HEK293 (cell line): Measurements from ENCODE around the gene CLEC16A.

ENCODE experiments used
- KLF1 ChIP-seq: fragments of 450-650 bp; formaldehyde crosslinking; IDR thresholded peaks from 2 replicates; pipeline ENCODE4 v1.5.1; 2016; ENCODE audit warnings: missing biosample characterization, missing genetic modification characterization
- MYNN ChIP-seq: fragments of 450-650 bp; formaldehyde crosslinking; IDR thresholded peaks from 2 replicates; pipeline ENCODE4 v1.5.1; 2016; ENCODE audit warnings: missing biosample characterization, missing genetic modification characterization, borderline replicate concordance
- SALL2 ChIP-seq: fragments of 450-650 bp; formaldehyde crosslinking; IDR thresholded peaks from 2 replicates; pipeline ENCODE4 v1.5.0; 2017; ENCODE audit warnings: missing biosample characterization, mild to moderate bottlenecking, missing genetic modification characterization, borderline replicate concordance
- SCRT2 ChIP-seq: fragments of 450-650 bp; formaldehyde crosslinking; IDR thresholded peaks from 2 replicates; pipeline ENCODE4 v1.5.1; 2016; ENCODE audit warnings: missing biosample characterization, missing genetic modification characterization
- SP2 ChIP-seq: fragments of 450-650 bp; formaldehyde crosslinking; IDR thresholded peaks from 2 replicates; pipeline ENCODE4 v1.5.1; 2016; ENCODE audit warnings: missing biosample characterization, missing genetic modification characterization
- ZFP69B ChIP-seq: fragments of 450-650 bp; formaldehyde crosslinking; IDR thresholded peaks from 2 replicates; pipeline ENCODE4 v1.5.1; 2016; ENCODE audit warnings: missing biosample characterization, missing genetic modification characterization
- ZNF114 ChIP-seq: fragments of 450-650 bp; formaldehyde crosslinking; IDR thresholded peaks from 2 replicates; pipeline ENCODE4 v1.5.0; 2017; ENCODE audit warnings: missing biosample characterization, missing genetic modification characterization
- ZNF157 ChIP-seq: fragments of 450-650 bp; formaldehyde crosslinking; IDR thresholded peaks from 2 replicates; pipeline ENCODE4 v1.5.1; 2016; ENCODE audit warnings: missing biosample characterization, missing genetic modification characterization
- ZNF274 ChIP-seq, 2 experiments: fragments of 200-500 bp in 1 of 2; fragments of 450-650 bp in 1 of 2; sonication (Bioruptor generic) in 1 of 2; formaldehyde crosslinking in 1 of 2; IDR thresholded peaks; 2 replicates each; pipeline versions ENCODE4 v1.5.1 to v1.6.1; 2014 to 2016; ENCODE audit warnings: borderline replicate concordance in 1 of 2, inconsistent platforms in 1 of 2, low read length in 1 of 2, missing biosample characterization in 1 of 2, missing genetic modification characterization in 1 of 2
- ZNF292 ChIP-seq: fragments of 450-650 bp; formaldehyde crosslinking; IDR thresholded peaks from 2 replicates; pipeline ENCODE4 v1.5.1; 2016; ENCODE audit warnings: low read depth, missing biosample characterization, missing genetic modification characterization, borderline replicate concordance
- ZNF473 ChIP-seq: fragments of 450-650 bp; formaldehyde crosslinking; IDR thresholded peaks from 2 replicates; pipeline ENCODE4 v1.5.1; 2017; ENCODE audit warnings: missing biosample characterization, missing genetic modification characterization
- ZNF544 ChIP-seq: fragments of 450-650 bp; formaldehyde crosslinking; IDR thresholded peaks from 2 replicates; pipeline ENCODE4 v1.5.0; 2017; ENCODE audit warnings: missing biosample characterization, missing genetic modification characterization
- ZNF548 ChIP-seq: fragments of 450-650 bp; formaldehyde crosslinking; IDR thresholded peaks from 2 replicates; pipeline ENCODE4 v1.5.1; 2016; ENCODE audit warnings: missing biosample characterization, missing genetic modification characterization
- ZNF777 ChIP-seq: fragments of 450-650 bp; formaldehyde crosslinking; IDR thresholded peaks from 2 replicates; pipeline ENCODE4 v1.5.1; 2017; ENCODE audit warnings: missing biosample characterization, missing genetic modification characterization, borderline replicate concordance
- ZNF830 ChIP-seq: fragments of 450-650 bp; IDR thresholded peaks from 2 replicates; pipeline ENCODE4 v1.5.0; 2018; ENCODE audit warnings: missing biosample characterization, missing genetic modification characterization, low read depth, mild to moderate bottlenecking, moderate library complexity
- TF ChIP-seq, protein P1 (sequence below): fragments of 450-650 bp; formaldehyde crosslinking; IDR thresholded peaks from 2 replicates; pipeline ENCODE4 v1.5.1; 2017; ENCODE audit warnings: missing biosample characterization, missing genetic modification characterization
- TF ChIP-seq, protein P2 (sequence below): fragments of 450-650 bp; formaldehyde crosslinking; IDR thresholded peaks from 2 replicates; pipeline ENCODE4 v1.5.1; 2017; ENCODE audit warnings: missing biosample characterization, missing genetic modification characterization
- TF ChIP-seq, protein P3 (sequence below): fragments of 450-650 bp; formaldehyde crosslinking; IDR thresholded peaks from 2 replicates; pipeline ENCODE4 v1.5.0; 2017; ENCODE audit warnings: missing biosample characterization, missing genetic modification characterization, borderline replicate concordance
- TF ChIP-seq, protein P4 (sequence below): fragments of 450-650 bp; formaldehyde crosslinking; IDR thresholded peaks from 2 replicates; pipeline ENCODE4 v1.5.1; 2016; ENCODE audit warnings: missing biosample characterization, missing genetic modification characterization
- TF ChIP-seq, protein P5 (sequence below): IDR thresholded peaks from 2 replicates; pipeline ENCODE4 v1.6.1; 2011; ENCODE audit warnings: mild to moderate bottlenecking, low read depth, low read length, borderline replicate concordance
- TF ChIP-seq, protein P6 (sequence below): fragments of 450-650 bp; formaldehyde crosslinking; IDR thresholded peaks from 2 replicates; pipeline ENCODE4 v1.5.1; 2016; ENCODE audit warnings: missing biosample characterization, missing genetic modification characterization
- TF ChIP-seq, protein P7 (sequence below): fragments of 450-650 bp; formaldehyde crosslinking; IDR thresholded peaks from 2 replicates; pipeline ENCODE4 v1.5.1; 2016; ENCODE audit warnings: missing biosample characterization, missing genetic modification characterization
- TF ChIP-seq, protein P8 (sequence below): sonication (generic); formaldehyde crosslinking; IDR thresholded peaks from 2 replicates; pipeline ENCODE4 v1.8.1; 2022; ENCODE audit warnings: mild to moderate bottlenecking, moderate library complexity, missing genetic modification reagents
- TF ChIP-seq, protein P9 (sequence below): fragments of 450-650 bp; formaldehyde crosslinking; IDR thresholded peaks from 2 replicates; pipeline ENCODE4 v1.5.1; 2016; ENCODE audit warnings: missing biosample characterization, missing genetic modification characterization

The CLEC16A gene

DNA sequence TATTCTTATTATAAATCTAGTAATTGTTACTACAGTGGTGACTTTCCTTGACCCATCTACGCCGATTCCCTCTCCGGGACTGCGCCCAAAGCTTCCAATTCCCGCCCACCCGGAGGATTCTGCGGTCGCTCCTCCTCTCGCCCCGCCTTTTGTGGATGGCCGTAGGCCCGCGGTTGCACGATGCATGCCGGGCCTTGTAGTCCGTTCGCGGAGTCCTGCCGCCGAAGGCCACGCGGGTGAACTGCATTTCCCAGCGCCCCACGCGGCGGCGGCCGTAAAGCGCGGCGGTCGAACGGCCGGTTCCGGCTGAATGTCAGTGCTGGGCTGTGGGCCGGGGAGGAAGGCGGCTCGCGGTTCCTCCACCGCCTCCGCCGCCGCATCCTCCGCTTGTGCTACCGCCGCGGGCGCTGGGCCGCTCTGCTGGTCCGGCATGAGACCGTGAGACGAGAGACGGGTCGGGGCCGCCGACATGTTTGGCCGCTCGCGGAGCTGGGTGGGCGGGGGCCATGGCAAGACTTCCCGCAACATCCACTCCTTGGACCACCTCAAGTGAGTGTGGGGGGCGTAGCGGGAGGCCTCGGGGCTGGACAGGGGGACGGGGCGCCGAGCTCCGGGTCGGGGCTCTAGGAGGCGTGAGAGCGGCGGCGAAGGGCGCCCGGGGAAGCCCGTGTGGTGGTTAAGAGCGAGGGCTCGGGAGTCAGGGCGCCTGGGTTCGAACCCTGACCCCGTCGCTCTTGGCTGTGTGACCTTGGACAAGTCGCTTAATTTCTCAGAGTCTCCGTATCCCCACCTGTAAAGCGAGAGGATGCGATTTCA lies at the start of gene CLEC16A (continued):
- TF ChIP-seq, protein P1, sequence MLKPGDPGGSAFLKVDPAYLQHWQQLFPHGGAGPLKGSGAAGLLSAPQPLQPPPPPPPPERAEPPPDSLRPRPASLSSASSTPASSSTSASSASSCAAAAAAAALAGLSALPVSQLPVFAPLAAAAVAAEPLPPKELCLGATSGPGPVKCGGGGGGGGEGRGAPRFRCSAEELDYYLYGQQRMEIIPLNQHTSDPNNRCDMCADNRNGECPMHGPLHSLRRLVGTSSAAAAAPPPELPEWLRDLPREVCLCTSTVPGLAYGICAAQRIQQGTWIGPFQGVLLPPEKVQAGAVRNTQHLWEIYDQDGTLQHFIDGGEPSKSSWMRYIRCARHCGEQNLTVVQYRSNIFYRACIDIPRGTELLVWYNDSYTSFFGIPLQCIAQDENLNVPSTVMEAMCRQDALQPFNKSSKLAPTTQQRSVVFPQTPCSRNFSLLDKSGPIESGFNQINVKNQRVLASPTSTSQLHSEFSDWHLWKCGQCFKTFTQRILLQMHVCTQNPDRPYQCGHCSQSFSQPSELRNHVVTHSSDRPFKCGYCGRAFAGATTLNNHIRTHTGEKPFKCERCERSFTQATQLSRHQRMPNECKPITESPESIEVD = no peak
- TF ChIP-seq ZNF830 (no peak), ZNF274 (IDR thresholded peaks at IDR 0.05; ENCODE audit: low read length) (no peak), ZNF274 (tag by site-specific recombination; IDR thresholded peaks at IDR 0.05; ENCODE audit: borderline replicate concordance) (no peak), ZNF473 (tag by site-specific recombination) (no peak), SCRT2 (tag by site-specific recombination) (no peak), ZNF114 (tag by site-specific recombination) (no peak), ZNF292 (tag by site-specific recombination) (no peak), ZFP69B (tag by site-specific recombination) (no peak), ZNF777 (tag by site-specific recombination) (no peak), ZNF544 (no peak), ZNF548 (tag by site-specific recombination) (no peak), MYNN (tag by site-specific recombination) (no peak), SP2 (tag by site-specific recombination) (peak; percentile 96), KLF1 (tag by site-specific recombination) (no peak), SALL2 (no peak), ZNF157 (tag by site-specific recombination) (no peak)
- TF ChIP-seq, protein P2, sequence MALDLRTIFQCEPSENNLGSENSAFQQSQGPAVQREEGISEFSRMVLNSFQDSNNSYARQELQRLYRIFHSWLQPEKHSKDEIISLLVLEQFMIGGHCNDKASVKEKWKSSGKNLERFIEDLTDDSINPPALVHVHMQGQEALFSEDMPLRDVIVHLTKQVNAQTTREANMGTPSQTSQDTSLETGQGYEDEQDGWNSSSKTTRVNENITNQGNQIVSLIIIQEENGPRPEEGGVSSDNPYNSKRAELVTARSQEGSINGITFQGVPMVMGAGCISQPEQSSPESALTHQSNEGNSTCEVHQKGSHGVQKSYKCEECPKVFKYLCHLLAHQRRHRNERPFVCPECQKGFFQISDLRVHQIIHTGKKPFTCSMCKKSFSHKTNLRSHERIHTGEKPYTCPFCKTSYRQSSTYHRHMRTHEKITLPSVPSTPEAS = no peak
- TF ChIP-seq, protein P3, sequence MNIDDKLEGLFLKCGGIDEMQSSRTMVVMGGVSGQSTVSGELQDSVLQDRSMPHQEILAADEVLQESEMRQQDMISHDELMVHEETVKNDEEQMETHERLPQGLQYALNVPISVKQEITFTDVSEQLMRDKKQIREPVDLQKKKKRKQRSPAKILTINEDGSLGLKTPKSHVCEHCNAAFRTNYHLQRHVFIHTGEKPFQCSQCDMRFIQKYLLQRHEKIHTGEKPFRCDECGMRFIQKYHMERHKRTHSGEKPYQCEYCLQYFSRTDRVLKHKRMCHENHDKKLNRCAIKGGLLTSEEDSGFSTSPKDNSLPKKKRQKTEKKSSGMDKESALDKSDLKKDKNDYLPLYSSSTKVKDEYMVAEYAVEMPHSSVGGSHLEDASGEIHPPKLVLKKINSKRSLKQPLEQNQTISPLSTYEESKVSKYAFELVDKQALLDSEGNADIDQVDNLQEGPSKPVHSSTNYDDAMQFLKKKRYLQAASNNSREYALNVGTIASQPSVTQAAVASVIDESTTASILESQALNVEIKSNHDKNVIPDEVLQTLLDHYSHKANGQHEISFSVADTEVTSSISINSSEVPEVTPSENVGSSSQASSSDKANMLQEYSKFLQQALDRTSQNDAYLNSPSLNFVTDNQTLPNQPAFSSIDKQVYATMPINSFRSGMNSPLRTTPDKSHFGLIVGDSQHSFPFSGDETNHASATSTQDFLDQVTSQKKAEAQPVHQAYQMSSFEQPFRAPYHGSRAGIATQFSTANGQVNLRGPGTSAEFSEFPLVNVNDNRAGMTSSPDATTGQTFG (tag by site-specific recombination) = no peak
- TF ChIP-seq, protein P4, sequence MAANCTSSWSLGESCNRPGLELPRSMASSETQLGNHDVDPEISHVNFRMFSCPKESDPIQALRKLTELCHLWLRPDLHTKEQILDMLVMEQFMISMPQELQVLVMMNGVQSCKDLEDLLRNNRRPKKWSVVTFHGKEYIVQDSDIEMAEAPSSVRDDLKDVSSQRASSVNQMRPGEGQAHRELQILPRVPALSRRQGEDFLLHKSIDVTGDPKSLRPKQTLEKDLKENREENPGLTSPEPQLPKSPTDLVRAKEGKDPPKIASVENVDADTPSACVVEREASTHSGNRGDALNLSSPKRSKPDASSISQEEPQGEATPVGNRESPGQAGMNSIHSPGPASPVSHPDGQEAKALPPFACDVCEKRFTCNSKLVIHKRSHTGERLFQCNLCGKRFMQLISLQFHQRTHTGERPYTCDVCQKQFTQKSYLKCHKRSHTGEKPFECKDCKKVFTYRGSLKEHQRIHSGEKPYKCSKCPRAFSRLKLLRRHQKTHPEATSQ = no peak
- TF ChIP-seq, protein P5, sequence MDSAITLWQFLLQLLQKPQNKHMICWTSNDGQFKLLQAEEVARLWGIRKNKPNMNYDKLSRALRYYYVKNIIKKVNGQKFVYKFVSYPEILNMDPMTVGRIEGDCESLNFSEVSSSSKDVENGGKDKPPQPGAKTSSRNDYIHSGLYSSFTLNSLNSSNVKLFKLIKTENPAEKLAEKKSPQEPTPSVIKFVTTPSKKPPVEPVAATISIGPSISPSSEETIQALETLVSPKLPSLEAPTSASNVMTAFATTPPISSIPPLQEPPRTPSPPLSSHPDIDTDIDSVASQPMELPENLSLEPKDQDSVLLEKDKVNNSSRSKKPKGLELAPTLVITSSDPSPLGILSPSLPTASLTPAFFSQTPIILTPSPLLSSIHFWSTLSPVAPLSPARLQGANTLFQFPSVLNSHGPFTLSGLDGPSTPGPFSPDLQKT = no peak
- TF ChIP-seq, protein P6, sequence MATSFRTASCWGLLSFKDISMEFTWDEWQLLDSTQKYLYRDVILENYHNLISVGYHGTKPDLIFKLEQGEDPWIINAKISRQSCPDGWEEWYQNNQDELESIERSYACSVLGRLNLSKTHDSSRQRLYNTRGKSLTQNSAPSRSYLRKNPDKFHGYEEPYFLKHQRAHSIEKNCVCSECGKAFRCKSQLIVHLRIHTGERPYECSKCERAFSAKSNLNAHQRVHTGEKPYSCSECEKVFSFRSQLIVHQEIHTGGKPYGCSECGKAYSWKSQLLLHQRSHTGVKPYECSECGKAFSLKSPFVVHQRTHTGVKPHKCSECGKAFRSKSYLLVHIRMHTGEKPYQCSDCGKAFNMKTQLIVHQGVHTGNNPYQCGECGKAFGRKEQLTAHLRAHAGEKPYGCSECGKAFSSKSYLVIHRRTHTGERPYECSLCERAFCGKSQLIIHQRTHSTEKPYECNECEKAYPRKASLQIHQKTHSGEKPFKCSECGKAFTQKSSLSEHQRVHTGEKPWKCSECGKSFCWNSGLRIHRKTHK (tag by site-specific recombination) = no peak
- TF ChIP-seq, protein P7, sequence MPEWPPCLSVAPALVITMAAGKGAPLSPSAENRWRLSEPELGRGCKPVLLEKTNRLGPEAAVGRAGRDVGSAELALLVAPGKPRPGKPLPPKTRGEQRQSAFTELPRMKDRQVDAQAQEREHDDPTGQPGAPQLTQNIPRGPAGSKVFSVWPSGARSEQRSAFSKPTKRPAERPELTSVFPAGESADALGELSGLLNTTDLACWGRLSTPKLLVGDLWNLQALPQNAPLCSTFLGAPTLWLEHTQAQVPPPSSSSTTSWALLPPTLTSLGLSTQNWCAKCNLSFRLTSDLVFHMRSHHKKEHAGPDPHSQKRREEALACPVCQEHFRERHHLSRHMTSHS (tag by site-specific recombination) = no peak
- TF ChIP-seq, protein P8, sequence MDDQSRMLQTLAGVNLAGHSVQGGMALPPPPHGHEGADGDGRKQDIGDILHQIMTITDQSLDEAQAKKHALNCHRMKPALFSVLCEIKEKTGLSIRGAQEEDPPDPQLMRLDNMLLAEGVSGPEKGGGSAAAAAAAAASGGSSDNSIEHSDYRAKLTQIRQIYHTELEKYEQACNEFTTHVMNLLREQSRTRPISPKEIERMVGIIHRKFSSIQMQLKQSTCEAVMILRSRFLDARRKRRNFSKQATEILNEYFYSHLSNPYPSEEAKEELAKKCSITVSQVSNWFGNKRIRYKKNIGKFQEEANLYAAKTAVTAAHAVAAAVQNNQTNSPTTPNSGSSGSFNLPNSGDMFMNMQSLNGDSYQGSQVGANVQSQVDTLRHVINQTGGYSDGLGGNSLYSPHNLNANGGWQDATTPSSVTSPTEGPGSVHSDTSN (CRISPR knock-in tag) = peak; percentile 94
- TF ChIP-seq, protein P9, sequence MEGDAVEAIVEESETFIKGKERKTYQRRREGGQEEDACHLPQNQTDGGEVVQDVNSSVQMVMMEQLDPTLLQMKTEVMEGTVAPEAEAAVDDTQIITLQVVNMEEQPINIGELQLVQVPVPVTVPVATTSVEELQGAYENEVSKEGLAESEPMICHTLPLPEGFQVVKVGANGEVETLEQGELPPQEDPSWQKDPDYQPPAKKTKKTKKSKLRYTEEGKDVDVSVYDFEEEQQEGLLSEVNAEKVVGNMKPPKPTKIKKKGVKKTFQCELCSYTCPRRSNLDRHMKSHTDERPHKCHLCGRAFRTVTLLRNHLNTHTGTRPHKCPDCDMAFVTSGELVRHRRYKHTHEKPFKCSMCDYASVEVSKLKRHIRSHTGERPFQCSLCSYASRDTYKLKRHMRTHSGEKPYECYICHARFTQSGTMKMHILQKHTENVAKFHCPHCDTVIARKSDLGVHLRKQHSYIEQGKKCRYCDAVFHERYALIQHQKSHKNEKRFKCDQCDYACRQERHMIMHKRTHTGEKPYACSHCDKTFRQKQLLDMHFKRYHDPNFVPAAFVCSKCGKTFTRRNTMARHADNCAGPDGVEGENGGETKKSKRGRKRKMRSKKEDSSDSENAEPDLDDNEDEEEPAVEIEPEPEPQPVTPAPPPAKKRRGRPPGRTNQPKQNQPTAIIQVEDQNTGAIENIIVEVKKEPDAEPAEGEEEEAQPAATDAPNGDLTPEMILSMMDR = peak; percentile 43; the same call in 1 of the 2 replicates
